HG03469 (cell line): ENCODE measurements around the gene RBP3.

ENCODE experiments used
- ATAC-seq: cut with Tn5 transposase; IDR thresholded peaks from one replicate; pipeline ENCODE4 v1.9.1; 2021; ENCODE audit warnings: mild to moderate bottlenecking, moderate library complexity, moderate number of reproducible peaks; ENCODE audit not compliant: unreplicated experiment

The RBP3 gene

GRCh38 chr10:47396311-47396717 is 48.2 kb downstream of the RBP3 start:
- no peak for ATAC-seq

- ATAC-seq, result no peak
These were observed 49.1 kb downstream of the RBP3 start for GRCh38 chr10:47397256-47397655.

- no peak for ATAC-seq
These were observed 52.1 kb downstream of the RBP3 start for GRCh38 chr10:47400251-47400650.

GRCh38 chr10:47400786-47401185 is 52.6 kb downstream of the RBP3 start:
- ATAC-seq, result no peak

GRCh38 chr10:47401210-47401609 is 53.0 kb downstream of the RBP3 start:
- no peak for ATAC-seq

- no peak for ATAC-seq
These were observed 53.9 kb downstream of the RBP3 start for GRCh38 chr10:47401874-47402640.

GRCh38 chr10:47402641-47403301 is 54.6 kb downstream of the RBP3 start:
- ATAC-seq, result no peak

- no peak for ATAC-seq
These were observed 55.5 kb downstream of the RBP3 start for GRCh38 chr10:47403446-47404318.

- ATAC-seq, result no peak
These were observed 56.3 kb downstream of the RBP3 start for GRCh38 chr10:47404446-47404845.

- ATAC-seq, result no peak
These were observed 56.8 kb downstream of the RBP3 start for GRCh38 chr10:47404937-47405336.

GRCh38 chr10:47405857-47406547 is 57.8 kb downstream of the RBP3 start:
- no peak for ATAC-seq

GRCh38 chr10:47406548-47406869 is 58.3 kb downstream of the RBP3 start:
- ATAC-seq, result no peak

GRCh38 chr10:47406870-47407691 is 58.9 kb downstream of the RBP3 start:
- ATAC-seq, result no peak
